Calu3 (cell line): ENCODE data around the gene SENP2. TPM values are rescaled to one million over a fixed set of nuclear protein-coding genes. Genes with fewer than 3 reads are reported as not detected.

ENCODE experiments used
- BruUV-seq: library from RNA; stranded (reverse); fragments of 400-500 nt; replicated peaks from 2 replicates; lab custom pipeline; 2021; lab: Mats Ljungman, UMichigan
- CTCF ChIA-PET: fragments of 300-600 bp; sonication (Branson Sonifier 250); formaldehyde crosslinking; loops from one replicate; lab custom pipeline; 2022; ENCODE audit warnings: antibody characterized with exemption; lab: Charles Lee
- DNase-seq: peaks from one replicate; pipeline ENCODE4 v3.0.0; 2022
- H3K27ac Mint-ChIP-seq: one replicate; pipeline ENCODE4 v1.8.0; 2022; ENCODE audit warnings: mixed read lengths; ENCODE audit not compliant: unreplicated experiment
- H3K27me3 Mint-ChIP-seq: one replicate; pipeline ENCODE4 v1.8.0; 2022; ENCODE audit warnings: mixed read lengths; ENCODE audit not compliant: unreplicated experiment
- H3K36me3 Mint-ChIP-seq: one replicate; pipeline ENCODE4 v1.8.0; 2022; ENCODE audit warnings: mild to moderate bottlenecking, moderate library complexity, mixed read lengths; ENCODE audit not compliant: insufficient read depth, unreplicated experiment
- H3K4me1 Mint-ChIP-seq: one replicate; pipeline ENCODE4 v1.8.0; 2022; ENCODE audit warnings: mild to moderate bottlenecking, low read depth, mixed read lengths; ENCODE audit not compliant: unreplicated experiment
- H3K4me3 Mint-ChIP-seq: one replicate; pipeline ENCODE4 v1.8.0; 2022; ENCODE audit warnings: mild to moderate bottlenecking, low read depth, moderate library complexity, mixed read lengths; ENCODE audit not compliant: unreplicated experiment
- H3K9me3 Mint-ChIP-seq: one replicate; pipeline ENCODE4 v1.8.0; 2022; ENCODE audit warnings: low read depth, mixed read lengths; ENCODE audit not compliant: unreplicated experiment
- CTCF ChIP-seq: fragments of 200-600 bp; IDR thresholded peaks from one replicate; pipeline ENCODE4 v1.8.0; 2022; ENCODE audit warnings: antibody characterized with exemption; ENCODE audit not compliant: unreplicated experiment
- intact Hi-C: fragments of 100-400 bp; cut with micrococcal nuclease; formaldehyde crosslinking; loops from one replicate; pipeline ENCODE4 v1.10.0; 2022; ENCODE audit not compliant: unreplicated experiment
- total RNA-seq: library from RNA; stranded (reverse); gene quantifications from 2 replicates; pipeline ENCODE4 v1.2.3, GENCODE V29; 2022

The SENP2 gene
- total RNA-seq, 1 experiment from 2014 or later = 87.1 TPM

GRCh38 chr3:185646382-185647133 is 60.5 kb downstream of the SENP2 start:
- H3K36me3 Mint-ChIP-seq = peaks cover 85% of the 10 kb centered on the region
- no TSS peak for BruUV-seq
- intact Hi-C loops = no loop called here
- no peak for DNase-seq
- no peaks in the 10 kb centered on the region for H3K9me3 Mint-ChIP-seq
- no peak overlapping the region for H3K27ac Mint-ChIP-seq
- H3K27me3 Mint-ChIP-seq = no peaks in the 10 kb centered on the region
- CTCF ChIA-PET = no interaction called here
- no peaks in the 10 kb centered on the region for H3K4me1 Mint-ChIP-seq
- H3K4me3 Mint-ChIP-seq = no peak overlapping the region
- TF ChIP-seq CTCF = no peak

- intact Hi-C loops = no loop called here
- H3K27me3 Mint-ChIP-seq = no peaks in the 10 kb centered on the region
- no peaks in the 10 kb centered on the region for H3K9me3 Mint-ChIP-seq
- TF ChIP-seq CTCF = no peak
- CTCF ChIA-PET = interaction anchor here (1.2 kb wide), 1 partner anchor 13 kb away, joined by 5 read pairs; no protein-coding TSS in a partner anchor
- DNase-seq = no peak
- no peak overlapping the region for H3K4me3 Mint-ChIP-seq
- H3K36me3 Mint-ChIP-seq = peaks cover 88% of the 10 kb centered on the region
- H3K27ac Mint-ChIP-seq = no peak overlapping the region
- BruUV-seq = no TSS peak
- H3K4me1 Mint-ChIP-seq = no peaks in the 10 kb centered on the region
Observed at GRCh38 chr3:185647134-185647879, 61.2 kb downstream of the SENP2 start.

GRCh38 chr3:185647880-185648210 is 61.8 kb downstream of the SENP2 start:
- no peak for TF ChIP-seq CTCF
- Mint-ChIP-seq H3K36me3 (peaks cover 90% of the 10 kb centered on the region), H3K4me3 (no peak overlapping the region), H3K4me1 (no peaks in the 10 kb centered on the region), H3K27me3 (no peaks in the 10 kb centered on the region), H3K27ac (no peak overlapping the region), H3K9me3 (no peaks in the 10 kb centered on the region)
- DNase-seq = no peak
- CTCF ChIA-PET = interaction anchor here (1.2 kb wide), 1 partner anchor 13 kb away, joined by 5 read pairs; no protein-coding TSS in a partner anchor
- no TSS peak for BruUV-seq
- intact Hi-C loops = no loop called here

GRCh38 chr3:185648396-185648795 is 62.3 kb downstream of the SENP2 start:
- no peaks in the 10 kb centered on the region for H3K9me3 Mint-ChIP-seq
- CTCF ChIA-PET = interaction anchor here (0.6 to 1.2 kb wide), 2 partner anchors 12 to 14 kb away, joined by 5 to 14 read pairs; no protein-coding TSS in a partner anchor

More at GRCh38 chr3:185648396-185648795, 62.3 kb downstream of the SENP2 start:
- no peak for DNase-seq
- intact Hi-C loops = no loop called here
- Mint-ChIP-seq H3K27ac (no peak overlapping the region), H3K4me1 (no peaks in the 10 kb centered on the region), H3K4me3 (no peak overlapping the region), H3K27me3 (no peaks in the 10 kb centered on the region), H3K36me3 (peaks cover 90% of the 10 kb centered on the region)
- no peak for TF ChIP-seq CTCF
- BruUV-seq = no TSS peak
